GM12878 (cell line): ENCODE results near the gene ABCA7. TPM values are rescaled to one million over a fixed set of nuclear protein-coding genes. Genes with fewer than 3 reads are reported as not detected.

Experiments
- ATAC-seq: fragments of 200-7000 bp; cut with Tn5 transposase; 3 replicates; pipeline ENCODE4 v1.9.1; 2020; ENCODE audit warnings: mild to moderate bottlenecking, moderate library complexity
- BruUV-seq: library from RNA; stranded (reverse); fragments of 400-500 nt; replicated peaks from 2 replicates; lab custom pipeline; 2021; lab: Mats Ljungman, UMichigan
- CTCF ChIA-PET: fragments of 300-600 bp; sonication (Branson Sonifier 250); formaldehyde crosslinking; extraction: SDS; loops from one replicate; lab custom pipeline; 2021; ENCODE audit warnings: inconsistent platforms; lab: Yijun Ruan, JAX
- POLR2A ChIA-PET: fragments of 350-600 bp; formaldehyde crosslinking; extraction: SDS; loops from one replicate; lab custom pipeline; 2021; ENCODE audit warnings: inconsistent platforms; lab: Charles Lee
- RAD21 ChIA-PET: fragments of 300-600 bp; sonication (Branson Sonifier 250); formaldehyde crosslinking; loops from one replicate; lab custom pipeline; 2023; ENCODE audit warnings: antibody characterized with exemption; ENCODE audit not compliant: unreplicated experiment; lab: Charles Lee
- SMC1A ChIA-PET: fragments of 300-600 bp; sonication (Branson Sonifier 250); formaldehyde crosslinking; loops from one replicate; lab custom pipeline; 2023; ENCODE audit not compliant: unreplicated experiment, uncharacterized antibody; lab: Charles Lee
- DNase-seq: peaks from one replicate; pipeline ENCODE4 v3.0.0-alpha.2; 2011; ENCODE audit warnings: low read depth, low spot score
- FAIRE-seq: peaks from 3 replicates; lab custom pipeline; 2011; peaks lifted over from hg19 to GRCh38; lab: Jason Lieb, UNC
- H2AFZ ChIP-seq: 2 replicates; pipeline ENCODE4 v1.6.0; 2011; ENCODE audit warnings: low read depth, low read length, control low read depth; ENCODE audit not compliant: control insufficient read depth
- H3K27ac ChIP-seq: 2 replicates; pipeline ENCODE4 v1.5.1; 2011; ENCODE audit warnings: control low read depth; ENCODE audit not compliant: control insufficient read depth, insufficient read depth
- H3K27me3 ChIP-seq, 2 experiments: replicated peaks in 1 of 2; 2 replicates each; pipeline versions ENCODE4 v1.6.0 to v1.6.1; 2011; ENCODE audit warnings: low read length in 1 of 2; ENCODE audit not compliant: control insufficient read depth in 2 of 2, insufficient read depth in 2 of 2
- H3K36me3 ChIP-seq, 2 experiments: 2 replicates each; pipeline ENCODE4 v1.5.1; 2011; ENCODE audit warnings: low read length in 1 of 2; ENCODE audit not compliant: control insufficient read depth in 2 of 2, insufficient read depth in 2 of 2
- H3K4me1 ChIP-seq: 2 replicates; pipeline ENCODE4 v1.6.1; 2011; ENCODE audit warnings: mild to moderate bottlenecking, low read length, moderate library complexity, mixed read lengths; ENCODE audit not compliant: control insufficient read depth, insufficient read depth
- H3K4me2 ChIP-seq: 2 replicates; pipeline ENCODE4 v1.6.0; 2011; ENCODE audit warnings: control low read depth; ENCODE audit not compliant: control insufficient read depth, insufficient read depth
- H3K4me3 ChIP-seq: fragments of 200-600 bp; sonication (generic); 2 replicates; pipeline ENCODE4 v1.5.1; 2016
- H3K79me2 ChIP-seq: 2 replicates; pipeline ENCODE4 v1.6.0; 2011; ENCODE audit warnings: low read length; ENCODE audit not compliant: control insufficient read depth, insufficient read depth
- H3K9ac ChIP-seq: 2 replicates; pipeline ENCODE4 v1.8.0; 2011; ENCODE audit warnings: low read length, control low read depth, mixed read lengths; ENCODE audit not compliant: control insufficient read depth, insufficient read depth
- H3K9me3 ChIP-seq: replicated peaks from 3 replicates; pipeline ENCODE4 v1.5.1; 2011; ENCODE audit warnings: mild to moderate bottlenecking, low read length; ENCODE audit not compliant: control insufficient read depth, insufficient read depth
- H4K20me1 ChIP-seq: 2 replicates; pipeline ENCODE4 v1.6.0; 2011; ENCODE audit not compliant: control insufficient read depth, insufficient read depth
- ATF7 ChIP-seq: fragments of 450-650 bp; IDR thresholded peaks from 2 replicates; pipeline ENCODE4 v1.6.1; 2016; ENCODE audit warnings: low read depth, mild to moderate bottlenecking
- BRCA1 ChIP-seq: IDR thresholded peaks from 2 replicates; pipeline ENCODE4 v1.6.1; 2011; ENCODE audit warnings: low read depth, low read length, improper control_type of control experiment
- FOXK2 ChIP-seq: fragments of 450-650 bp; IDR thresholded peaks from 2 replicates; pipeline ENCODE4 v1.6.1; 2017; ENCODE audit warnings: mild to moderate bottlenecking, moderate library complexity
- IKZF1 ChIP-seq: fragments of 450-650 bp; conservative IDR thresholded peaks from 2 replicates; pipeline ENCODE4 v1.6.1; 2017; ENCODE audit warnings: antibody characterized with exemption, mild to moderate bottlenecking
- IKZF2 ChIP-seq, 2 experiments: fragments of 450-650 bp; IDR thresholded peaks; 2 replicates each; pipeline ENCODE4 v1.6.1; 2017; ENCODE audit warnings: mild to moderate bottlenecking in 2 of 2, moderate library complexity in 2 of 2
- MEF2A ChIP-seq: IDR thresholded peaks from 2 replicates; pipeline ENCODE4 v1.6.1; 2011; ENCODE audit warnings: low read depth, mild to moderate bottlenecking, low read length, moderate library complexity; ENCODE audit not compliant: insufficient read depth
- NBN ChIP-seq: fragments of 450-650 bp; IDR thresholded peaks from 2 replicates; pipeline ENCODE4 v1.6.1; 2016
- POLR2A ChIP-seq: IDR thresholded peaks from 2 replicates; pipeline ENCODE4 v1.6.1; 2011; ENCODE audit warnings: low read depth, mild to moderate bottlenecking, low read length
- TBL1XR1 ChIP-seq: IDR thresholded peaks from 2 replicates; pipeline ENCODE4 v1.6.1; 2012; ENCODE audit warnings: low read depth, low read length, improper control_type of control experiment
- ZNF384 ChIP-seq: IDR thresholded peaks from 2 replicates; pipeline ENCODE4 v1.6.1; 2012; ENCODE audit warnings: low read depth, mild to moderate bottlenecking, low read length, improper control_type of control experiment, borderline replicate concordance
- WGBS: methylation state at CpG from one replicate; pipeline ENCODE4 v1.1.6; 2016; ENCODE audit warnings: low lambda C conversion rate; ENCODE audit not compliant: insufficient replicate concordance, insufficient coverage; ENCODE audit errors: missing lambda C conversion rate; 5-methylcytosine and 5-hydroxymethylcytosine counted together
- in situ Hi-C: fragments of 300-500 bp; cut with MboI; formaldehyde crosslinking; loops from 9 replicates; pipeline ENCODE4 v1.14.3; 2018; ENCODE audit warnings: mixed read lengths
- intact Hi-C: fragments of 100-400 bp; cut with micrococcal nuclease; formaldehyde crosslinking; loops from one replicate; pipeline ENCODE4 v1.14.2; 2022; ENCODE audit not compliant: unreplicated experiment
- polyA plus RNA-seq, 11 experiments: library from polyadenylated mRNA; depleted of rRNA in 4 of 11; unstranded in 6 of 11; stranded (reverse) in 5 of 11; fragments of >200 nt; fragmentation: Nextera tagmentation in 4 of 11; fragmentation: Illumina TruSeq in 1 of 11; extraction: Ambion mirVana in 4 of 11; extraction: Trizol in 1 of 11; gene quantifications; 1 replicate in 1 of 11; 2 replicates in 10 of 11; pipeline versions ENCODE4 v1.2.1 to v1.2.3, GENCODE V29; 2011 to 2016; ENCODE audit warnings: inconsistent platforms in 2 of 11, missing spikeins in 2 of 11, low read depth in 1 of 11
- total RNA-seq, 4 experiments: library from RNA; depleted of rRNA in 3 of 4; stranded (reverse); fragments of >200 nt in 3 of 4; fragmentation: Illumina TruSeq in 1 of 4; extraction: Trizol in 1 of 4; gene quantifications; 2 replicates each; pipeline versions ENCODE4 v1.2.1 to v1.2.3, GENCODE V29; 2013 to 2021

Gene ABCA7
- total and polyA plus RNA-seq, 10 of the 15 experiments (the other 5 are each of a cell fraction or from before 2014, with no cell fraction given), result 1.0 to 49.5 (median 14.8) TPM

GRCh38 chr19:1018932-1019615 is 20.8 kb upstream of the ABCA7 start:
- no peak for DNase-seq
- Histone ChIP-seq H3K27ac (peak overlapping the region; percentile 99), H3K36me3 (peaks cover 1 to 5% of the 10 kb centered on the region in 2 experiments; a peak in 2 of 4 replicates), H3K4me1 (peaks cover 32% of the 10 kb centered on the region), H3K4me2 (peak overlapping the region; percentile 48), H2AFZ (no peak overlapping the region), H3K27me3 (no peaks in the 10 kb centered on the region), H3K79me2 (peaks cover 67% of the 10 kb centered on the region), H3K9ac (peak overlapping the region; percentile 94; the same call in 1 of the 2 replicates), H3K9me3 (no peaks in the 10 kb centered on the region), H3K4me3 (peak overlapping the region; percentile 83), H4K20me1 (peaks cover 6% of the 10 kb centered on the region; the same call in 1 of the 2 replicates)
- WGBS, result under 1% methylated on average over 17 of the region's 17 CpGs
- in situ Hi-C loops, result no loop called here
- BruUV-seq, result no TSS peak
- CTCF ChIA-PET, result interaction anchor here (0.6 to 1.9 kb wide), 5 partner anchors 35 to 250 kb away, joined by 3 to 6 read pairs (median 3); partner anchors contain the start of genes CIRBP and WDR18
- intact Hi-C loops, result no loop called here
- FAIRE-seq, result no peak
- peak; percentile 40 for ATAC-seq
- SMC1A ChIA-PET, result interaction anchor here (0.9 to 2.0 kb wide), 4 partner anchors 8 to 35 kb away, joined by 4 to 8 read pairs (median 4); partner anchors contain the start of gene WDR18
- POLR2A ChIA-PET, result interaction anchor here (0.7 to 1.7 kb wide), 10 partner anchors 9 to 224 kb away, joined by 3 to 9 read pairs (median 4); partner anchors contain the start of genes ARHGAP45 and WDR18
- RAD21 ChIA-PET, result interaction anchor here (0.7 to 1.4 kb wide), 5 partner anchors 9 to 68 kb away, joined by 3 to 5 read pairs (median 3); partner anchors contain the start of genes ARHGAP45 and WDR18
- no peak for TF ChIP-seq TBL1XR1
- TF ChIP-seq BRCA1, result no peak
- peak; percentile 31; the same call in 1 of the 2 replicates for TF ChIP-seq POLR2A
- no peak for TF ChIP-seq MEF2A
- TF ChIP-seq NBN, result peak; percentile 38; the same call in 1 of the 2 replicates
- peak; percentile 38; the same call in 1 of the 2 replicates for TF ChIP-seq FOXK2
- 0 out of 2 replicates have a peak, but pooled peaks have one; percentile 25 for TF ChIP-seq IKZF1
- TF ChIP-seq ZNF384, result peak; percentile 31; the same call in 1 of the 2 replicates
- 0 out of 4 replicates have a peak, but pooled peaks of 1 of the 2 experiments have one; percentile 19 for TF ChIP-seq IKZF2 (IDR thresholded peaks at IDR 0.05)
- peak; percentile 73 for TF ChIP-seq ATF7
